Fibroblast of skin of left biceps (primary cell): Measurements from ENCODE around the gene IQSEC1.

Source experiments
- DNase-seq, 2 experiments: peaks; one replicate each; pipeline ENCODE4 v3.0.0-alpha.2; 2013; ENCODE audit warnings: low read depth in 2 of 2

IQSEC1 gene

DNA sequence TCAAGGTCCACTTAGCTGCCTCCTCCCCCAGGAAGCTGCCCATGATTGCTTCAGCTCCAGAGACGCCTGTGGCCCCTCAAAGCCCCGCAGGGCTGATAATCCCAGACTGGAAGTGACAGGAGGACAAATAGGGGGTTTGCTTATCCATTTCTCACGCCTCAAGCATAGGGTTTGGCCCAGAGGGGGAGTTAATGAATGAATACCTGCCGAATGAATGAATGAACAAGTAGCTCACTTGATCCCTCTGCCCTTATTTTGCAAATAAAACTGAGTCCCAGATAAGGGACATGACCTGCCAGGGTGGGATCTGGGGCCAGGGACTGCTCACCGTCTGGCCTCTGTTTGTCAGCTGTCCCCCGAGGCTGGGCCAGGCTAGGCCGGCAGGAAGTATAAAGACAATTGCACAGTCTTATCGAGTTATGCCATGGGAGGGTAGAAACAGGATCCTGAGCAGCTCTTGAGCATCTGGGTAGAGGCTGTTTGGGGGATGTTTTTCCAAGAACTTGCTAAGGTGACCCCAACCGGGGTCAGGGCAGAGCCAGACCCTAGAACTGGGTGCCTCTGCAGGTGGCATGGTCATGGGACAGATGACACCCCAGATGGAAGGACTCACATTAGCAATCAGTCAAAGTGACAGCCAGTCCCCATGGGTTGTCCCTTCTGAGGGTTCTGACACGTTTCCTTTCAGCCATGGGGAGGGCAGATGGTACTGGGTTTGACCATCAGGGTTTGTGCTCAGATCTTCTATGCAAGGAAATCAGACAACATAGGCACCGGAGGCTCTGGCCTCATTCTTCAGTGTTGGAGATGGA lies 45.0 kb downstream of the IQSEC1 start:
- no peak for DNase-seq

DNA sequence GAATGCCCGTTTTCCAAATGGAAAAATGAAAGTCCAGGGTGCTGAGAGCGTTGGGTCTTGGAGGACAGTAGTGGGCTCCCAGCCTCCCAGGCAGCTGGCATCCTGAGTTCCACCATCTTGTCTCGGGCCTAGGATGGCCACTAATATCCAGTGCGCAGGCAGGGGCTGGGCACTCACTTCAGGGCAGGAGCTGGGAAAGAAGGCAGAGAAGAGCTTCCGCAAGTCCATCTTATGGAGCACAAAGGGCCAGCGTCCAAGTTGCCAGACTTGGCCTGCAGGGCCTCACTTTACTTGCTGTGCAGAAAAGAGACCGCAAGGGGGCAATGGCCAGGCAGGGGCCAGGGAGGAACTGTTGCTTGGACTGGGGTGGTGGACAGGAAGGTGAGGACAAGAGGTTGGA lies 46.1 kb downstream of the IQSEC1 start:
- no peak for DNase-seq

DNA sequence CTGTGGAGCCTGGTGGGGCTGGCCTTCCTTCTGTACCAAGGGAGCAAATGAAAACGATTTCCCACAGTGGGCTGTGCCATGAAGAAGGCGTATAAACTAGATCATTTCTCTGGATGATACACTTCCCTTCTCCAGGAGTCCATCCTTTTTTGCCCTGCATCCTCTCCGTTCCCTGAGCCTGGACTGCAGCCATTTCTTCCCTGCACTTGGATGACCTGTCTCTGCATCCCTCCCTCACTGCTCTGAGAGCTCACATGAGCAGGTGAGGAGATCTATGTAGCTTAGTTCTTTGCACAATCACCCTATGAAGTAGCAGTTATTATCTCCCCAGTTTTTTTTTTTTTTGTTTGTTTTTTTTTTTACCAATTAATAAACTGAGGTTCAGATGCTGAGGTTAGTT lies 46.7 kb downstream of the IQSEC1 start:
- no peak for DNase-seq

DNA sequence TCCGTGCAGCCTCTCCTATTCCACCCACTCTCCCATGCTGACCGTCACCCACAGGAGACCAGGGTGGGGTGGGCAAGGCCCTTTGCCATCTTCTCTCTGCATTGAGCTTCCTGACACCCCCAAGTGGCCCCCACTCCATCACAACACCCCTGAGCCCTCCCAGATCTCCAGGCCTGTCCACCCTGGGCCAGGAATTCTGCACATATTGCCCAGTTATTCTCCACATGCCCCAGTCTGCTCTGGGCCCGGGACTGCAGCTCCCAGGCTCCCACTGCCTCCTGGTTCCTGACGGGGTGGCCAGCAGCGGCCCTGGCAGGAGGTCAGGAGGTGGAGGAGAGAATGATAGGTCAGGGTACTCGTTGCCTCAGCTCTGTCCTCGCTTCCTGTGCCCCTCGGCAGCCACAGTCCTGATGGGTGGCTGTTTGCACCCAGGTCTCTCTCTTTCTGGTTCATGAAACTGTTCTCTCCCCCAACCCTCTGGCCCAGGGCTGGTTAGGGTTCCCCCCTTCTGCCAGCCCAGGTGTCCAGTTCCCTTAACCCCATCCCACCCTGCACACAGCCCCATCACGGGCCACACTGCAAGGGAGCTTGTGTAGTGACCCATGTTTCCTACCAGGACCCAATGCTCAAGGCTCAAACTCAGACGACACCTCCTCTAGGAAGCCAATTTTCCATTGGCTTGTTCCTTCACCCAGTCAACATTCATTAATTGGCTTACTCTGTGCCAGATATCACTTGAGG lies 47.3 kb downstream of the IQSEC1 start:
- no peak for DNase-seq

DNA sequence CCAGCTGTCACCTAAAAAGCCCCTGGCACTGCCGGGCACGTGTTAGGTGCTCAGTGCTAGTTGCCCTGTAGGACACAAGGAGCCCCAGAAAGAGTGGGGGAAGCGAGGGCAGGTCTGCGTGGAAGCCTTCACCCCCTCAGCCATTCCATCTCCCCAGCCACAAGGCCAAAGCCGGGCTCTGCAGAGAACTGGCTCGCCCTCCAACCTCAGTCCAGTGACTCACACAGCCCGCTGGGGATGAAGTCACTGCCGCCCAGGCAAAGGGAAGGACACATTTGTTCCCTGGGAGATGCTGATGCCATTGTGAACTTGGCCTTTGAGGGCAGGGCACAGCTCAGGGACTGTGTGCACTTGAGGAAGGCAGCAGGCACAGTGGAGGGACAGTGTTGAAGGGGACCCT lies 48.1 kb downstream of the IQSEC1 start:
- no peak for DNase-seq

DNA sequence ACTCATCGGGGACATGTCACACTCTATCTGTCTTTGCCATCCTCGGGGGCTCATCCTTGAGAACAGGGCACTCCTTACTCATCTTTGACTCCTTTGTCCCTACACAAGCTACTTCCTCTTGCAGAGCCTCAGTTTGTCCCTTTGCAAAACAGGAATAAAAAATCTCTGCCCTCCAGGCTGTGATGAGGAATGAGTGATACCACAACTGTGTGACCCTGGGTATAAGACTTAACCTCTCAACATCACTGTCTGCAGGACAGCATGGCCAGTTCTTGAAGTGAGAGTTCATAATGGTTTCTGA lies 48.5 kb downstream of the IQSEC1 start:
- no peak for DNase-seq

DNA sequence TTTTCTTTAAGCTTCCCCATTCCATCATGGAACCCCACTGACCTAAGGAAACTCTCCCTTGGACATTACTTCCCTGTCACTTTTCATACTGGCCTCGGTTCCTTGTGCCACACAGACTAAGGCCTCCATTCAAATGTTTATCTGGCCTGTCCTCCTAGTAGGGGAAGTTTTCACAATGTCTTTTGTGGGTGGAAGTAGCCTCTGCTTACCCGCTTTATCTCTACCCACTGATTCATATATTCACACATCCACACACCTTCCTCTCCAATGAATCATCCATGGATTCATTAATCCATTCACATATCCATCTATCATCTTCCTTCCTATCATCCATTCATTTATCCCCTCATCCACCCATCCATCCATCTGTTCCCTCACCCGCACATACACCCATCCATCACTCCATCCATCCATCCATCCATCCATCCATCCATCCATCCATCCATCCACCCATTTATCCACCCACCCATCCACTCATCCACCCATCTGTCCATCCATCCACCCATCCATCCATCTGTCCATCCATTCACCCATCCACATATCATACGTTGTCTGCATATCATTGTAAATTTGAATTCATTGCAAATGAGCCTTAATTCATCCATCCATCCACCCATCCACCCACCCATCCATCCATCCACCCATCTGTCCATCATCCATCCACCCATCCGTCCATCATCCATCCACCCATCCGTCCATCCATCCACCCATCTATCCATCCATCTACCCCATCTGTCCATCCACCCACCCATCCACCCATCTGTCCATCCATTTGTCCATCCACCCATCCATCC lies 49.1 kb downstream of the IQSEC1 start:
- DNase-seq: no peak

DNA sequence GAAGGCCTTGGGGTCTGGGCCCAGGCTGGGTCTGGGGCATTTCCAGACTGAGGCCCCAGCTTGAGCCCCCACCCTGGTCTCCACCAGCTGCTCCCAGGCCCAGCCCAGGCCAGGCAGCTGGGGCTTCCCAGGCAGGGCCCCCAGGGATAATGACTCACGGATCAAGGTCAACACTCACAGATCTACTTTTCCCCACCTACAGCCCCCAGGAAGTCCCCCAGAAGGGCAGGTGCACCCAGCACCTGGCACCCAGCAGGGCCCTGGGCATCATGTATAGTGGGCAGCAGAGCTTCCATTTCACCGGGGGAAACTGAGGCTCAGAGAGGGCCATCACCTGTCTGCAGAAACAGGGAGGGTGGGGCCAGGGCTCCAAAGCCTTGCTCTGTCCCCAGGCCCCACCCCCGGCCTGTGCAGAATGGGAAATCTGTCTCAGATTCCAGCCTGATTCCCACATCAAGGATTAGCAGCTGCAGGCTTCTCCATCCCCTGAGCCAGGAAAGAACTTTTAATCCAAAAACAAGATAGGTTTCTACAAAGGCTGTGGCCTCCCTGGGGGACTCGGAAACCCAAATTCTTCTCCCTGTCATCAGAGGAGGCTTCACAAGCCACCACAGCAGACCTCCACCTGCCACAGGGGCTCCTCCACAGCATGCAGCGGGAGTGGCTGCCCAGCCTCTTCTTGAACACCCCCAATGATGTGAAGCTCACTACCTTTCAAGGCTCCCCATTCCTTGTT lies 49.8 kb downstream of the IQSEC1 start:
- DNase-seq: no peak

DNA sequence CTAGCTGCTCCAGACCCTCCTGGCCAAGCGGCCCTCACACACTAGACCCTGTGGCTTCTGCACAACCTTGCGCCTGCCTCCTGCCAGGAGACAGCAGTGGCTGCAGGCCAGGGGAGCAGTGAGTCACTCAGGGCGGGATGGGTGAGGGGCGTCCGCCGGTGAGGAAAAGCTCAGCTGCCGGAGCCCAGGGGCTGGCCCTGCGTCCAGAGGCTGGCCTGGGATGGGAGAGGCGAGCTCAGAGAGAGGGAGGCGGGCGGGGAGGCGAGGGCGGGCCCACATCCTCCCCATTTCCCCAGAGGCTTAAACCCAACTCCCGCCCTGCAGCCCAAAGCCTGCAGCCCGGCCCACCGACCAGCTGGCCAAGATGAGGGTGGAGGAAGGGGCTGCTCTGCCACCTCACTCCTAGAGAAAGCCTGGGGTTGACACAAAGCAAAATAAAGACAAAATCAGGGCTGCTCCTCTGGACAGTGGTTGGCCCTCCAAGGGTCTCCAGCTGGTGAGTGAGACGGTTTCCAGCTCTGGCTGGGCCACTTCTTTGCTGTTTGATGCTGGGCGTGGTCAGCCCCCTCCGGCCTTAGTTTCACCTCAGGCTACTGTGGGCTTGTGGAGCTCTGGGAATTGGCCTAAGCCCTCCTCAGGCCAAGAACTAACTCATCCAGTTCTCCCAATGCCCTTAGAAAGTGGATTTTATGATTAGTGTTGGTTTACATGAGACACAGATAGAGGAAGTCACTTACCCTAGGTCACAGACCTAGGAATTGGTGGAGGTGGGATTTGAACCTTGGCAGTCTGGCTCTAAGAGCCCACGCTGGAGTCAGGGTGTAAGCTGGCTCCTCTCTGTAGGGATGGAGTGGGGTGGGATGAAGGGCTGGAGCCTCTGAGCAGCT lies 50.6 kb downstream of the IQSEC1 start:
- peak; percentile 58 for DNase-seq

DNA sequence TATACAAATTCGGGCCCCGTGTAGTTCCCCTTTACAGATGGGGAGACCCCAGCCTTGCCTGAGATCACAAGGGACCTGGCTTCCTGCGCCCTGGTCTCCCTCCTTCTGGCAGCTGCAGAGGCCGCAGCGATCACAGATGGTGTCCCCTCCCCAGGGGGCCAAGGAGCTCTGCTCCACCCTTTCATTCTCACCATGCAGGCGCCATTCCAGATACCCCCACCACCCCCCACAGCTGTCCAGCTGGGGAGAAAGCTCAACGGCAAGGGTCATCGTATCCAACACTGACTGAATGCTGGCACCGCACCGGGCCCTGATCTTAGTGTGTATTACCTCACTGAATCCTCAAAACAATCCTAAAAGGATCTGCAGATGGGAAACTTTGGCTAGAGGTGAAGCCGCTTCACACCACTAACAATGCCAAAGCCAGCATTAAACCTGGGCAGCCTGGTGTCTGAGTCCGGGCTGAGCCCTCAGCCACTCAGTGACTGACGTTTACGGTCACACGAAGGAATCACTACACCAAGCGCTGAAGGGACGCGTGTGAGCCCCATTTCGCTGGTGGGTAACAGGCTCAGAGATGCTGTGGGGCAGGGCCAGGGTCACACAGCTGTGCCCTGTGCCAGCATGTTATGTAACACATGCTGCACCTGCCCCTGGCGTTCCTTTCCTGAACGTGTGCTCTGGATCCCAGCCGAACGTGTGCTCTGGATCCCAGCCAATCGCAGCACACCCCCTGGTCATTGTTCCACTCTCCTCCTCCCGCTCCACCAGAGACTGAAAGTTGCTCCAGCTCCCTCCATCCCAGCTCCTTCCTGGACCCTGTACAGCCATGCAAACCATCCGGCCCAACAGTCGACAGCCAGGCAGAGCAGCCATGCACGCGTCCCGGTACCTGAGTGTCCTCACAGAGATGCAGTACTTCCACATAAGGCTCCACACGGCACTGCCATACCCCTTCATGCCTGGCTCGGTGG lies 51.8 kb downstream of the IQSEC1 start:
- DNase-seq: no peak

DNA sequence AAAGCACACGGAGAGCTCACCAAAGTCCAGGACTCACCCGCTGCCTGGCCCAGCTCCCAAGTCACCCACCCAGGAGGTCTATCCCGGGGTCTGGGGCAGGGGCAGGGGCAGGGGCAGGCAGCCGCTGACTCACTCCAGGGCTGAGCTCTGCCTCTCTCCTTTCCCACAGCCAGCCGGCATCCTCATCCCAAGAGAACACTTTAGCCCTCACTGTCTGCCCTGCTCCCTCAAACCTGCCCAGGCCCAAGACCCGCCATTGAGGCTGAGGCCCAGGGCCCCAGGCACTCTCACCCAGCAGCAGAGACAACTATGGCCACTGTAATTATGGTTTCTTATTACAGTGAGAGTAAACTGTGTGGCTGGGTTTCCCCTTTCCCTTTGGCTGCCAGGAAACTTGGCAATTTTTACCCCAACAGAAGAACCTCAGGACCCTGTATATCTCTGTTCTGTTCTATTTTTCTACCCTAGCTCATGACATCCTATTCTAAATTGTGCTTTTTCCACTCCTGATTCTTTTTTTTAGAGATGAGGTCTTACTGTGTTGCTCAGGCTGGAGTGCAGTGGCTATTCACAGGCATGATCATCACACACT lies 53.0 kb downstream of the IQSEC1 start:
- DNase-seq: no peak

DNA sequence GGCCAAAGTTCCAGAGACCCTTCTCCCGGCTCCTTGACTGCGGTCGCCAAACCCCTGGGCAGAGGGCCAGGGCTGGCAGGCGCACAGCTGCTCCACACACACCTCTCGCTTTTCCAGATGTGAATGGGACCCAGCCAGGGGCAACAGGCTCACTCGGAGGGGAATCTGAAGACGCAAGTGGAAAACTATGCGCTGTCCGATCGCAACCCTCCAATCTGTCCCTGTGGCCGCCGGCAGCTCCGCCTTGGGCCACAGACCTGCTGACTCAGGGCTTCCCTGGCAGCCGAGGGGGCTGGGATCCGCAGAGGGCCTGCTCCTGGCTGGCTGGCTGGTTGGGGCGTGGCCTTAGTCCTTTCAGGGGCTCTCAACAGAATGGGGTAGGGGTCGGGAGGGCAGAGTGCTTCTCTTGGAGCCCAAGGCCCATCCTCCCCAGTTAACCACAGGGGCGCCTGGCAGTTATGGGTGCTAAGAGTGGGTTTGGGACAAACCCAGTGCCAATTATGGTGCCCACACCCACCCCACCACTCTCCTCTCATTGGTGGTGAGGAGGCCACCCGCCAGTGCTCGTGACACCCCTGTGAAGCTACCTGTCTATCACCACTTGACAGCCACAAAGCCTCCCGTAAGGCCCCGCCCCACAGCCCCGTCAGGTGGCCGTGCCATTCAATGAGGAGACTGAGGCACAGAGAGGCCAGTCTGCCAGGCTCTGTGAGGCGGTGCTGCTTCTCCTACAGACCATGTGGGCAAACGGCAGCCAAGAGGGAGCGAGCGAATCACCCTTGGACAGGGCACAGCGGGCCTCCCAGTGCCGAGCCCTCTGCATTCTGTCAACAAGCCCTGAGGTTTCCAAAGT lies 53.8 kb downstream of the IQSEC1 start:
- peak; percentile 43 to 47 for DNase-seq

DNA sequence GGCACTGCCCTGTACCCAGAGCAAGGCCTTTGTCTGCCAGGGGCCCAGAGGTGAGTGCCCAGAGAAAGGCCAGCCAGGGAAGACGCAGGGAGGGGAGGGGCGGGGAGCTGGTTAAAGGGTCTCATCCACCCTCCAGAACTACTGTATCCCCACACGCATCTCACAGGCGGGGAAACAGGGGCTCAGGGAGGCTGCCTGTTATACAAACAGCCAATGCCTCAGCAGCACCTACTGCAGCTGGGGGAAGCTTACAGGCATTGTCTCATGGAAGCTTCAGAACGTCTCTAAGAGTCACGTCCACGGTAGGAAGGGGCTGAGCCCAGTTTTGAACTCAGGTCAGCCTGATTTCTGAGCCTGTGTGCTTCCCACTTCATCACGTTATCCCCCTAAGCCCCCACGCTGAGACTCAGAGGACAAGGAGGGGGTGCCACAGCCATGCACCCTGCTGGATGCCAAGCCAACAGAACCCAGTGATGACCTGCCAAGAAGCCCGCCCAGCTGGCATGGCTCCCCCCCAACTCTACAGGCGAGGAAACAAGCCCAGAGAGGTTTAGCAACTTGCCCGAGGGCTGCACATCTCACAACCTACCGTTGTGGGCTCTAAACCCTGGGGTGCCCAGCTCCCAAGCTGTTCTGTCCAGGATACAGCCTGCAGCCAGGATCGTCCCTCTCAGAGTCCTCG lies 54.5 kb downstream of the IQSEC1 start:
- DNase-seq: no peak

DNA sequence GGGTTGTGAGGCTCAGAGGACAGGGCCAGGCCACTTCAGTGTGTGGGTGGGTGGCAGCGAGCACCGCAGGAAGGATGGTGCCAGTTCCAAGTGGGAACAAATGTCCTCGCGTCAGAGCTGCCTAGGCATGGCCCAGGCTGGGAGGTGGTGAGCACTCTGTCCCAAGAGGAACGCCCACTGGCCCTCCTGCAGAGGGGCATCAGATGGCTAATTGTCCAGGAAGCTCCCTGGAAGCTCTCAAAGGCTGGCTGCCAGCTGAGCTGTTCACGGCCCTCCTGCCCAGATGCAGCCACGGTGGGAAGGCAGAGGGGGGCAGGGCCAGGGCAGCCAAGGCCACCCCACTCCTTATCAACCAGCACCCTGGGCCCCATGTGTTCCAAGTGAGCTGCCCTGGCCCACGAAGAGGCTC lies 55.2 kb downstream of the IQSEC1 start:
- DNase-seq: no peak

DNA sequence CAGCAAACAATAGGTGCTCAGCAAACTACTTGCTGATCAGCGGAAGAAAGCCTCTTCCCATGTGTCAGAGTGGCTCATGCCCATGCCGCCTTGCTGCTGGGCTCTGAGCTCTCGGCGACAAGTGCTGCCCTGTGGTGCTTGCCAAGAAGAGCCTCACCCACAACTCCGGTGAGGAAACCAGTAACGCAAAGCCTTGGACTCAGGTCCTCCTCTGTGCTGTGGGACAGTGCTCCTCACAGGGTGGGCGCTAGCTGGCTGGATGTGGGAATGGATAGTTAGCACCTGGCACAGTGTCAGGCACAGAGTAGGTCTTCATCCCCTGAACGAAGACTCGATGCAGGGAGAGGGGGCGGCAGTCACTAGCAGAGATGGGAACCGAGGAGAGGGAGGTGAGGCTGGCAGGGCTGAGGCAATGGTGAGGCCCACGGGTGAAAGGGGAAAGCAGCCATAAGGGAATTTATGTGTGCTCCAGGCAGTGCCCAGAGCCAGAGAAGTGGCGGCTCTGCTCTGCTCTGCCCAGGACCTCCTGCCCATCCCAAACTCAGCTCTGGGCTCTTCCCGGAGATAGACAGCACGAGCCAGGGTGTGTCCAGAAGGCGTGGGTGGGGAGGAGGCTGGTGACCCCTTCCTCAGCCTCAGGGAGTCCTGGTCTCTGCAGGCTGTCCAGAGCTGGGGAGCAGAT lies 55.7 kb downstream of the IQSEC1 start:
- DNase-seq: no peak

DNA sequence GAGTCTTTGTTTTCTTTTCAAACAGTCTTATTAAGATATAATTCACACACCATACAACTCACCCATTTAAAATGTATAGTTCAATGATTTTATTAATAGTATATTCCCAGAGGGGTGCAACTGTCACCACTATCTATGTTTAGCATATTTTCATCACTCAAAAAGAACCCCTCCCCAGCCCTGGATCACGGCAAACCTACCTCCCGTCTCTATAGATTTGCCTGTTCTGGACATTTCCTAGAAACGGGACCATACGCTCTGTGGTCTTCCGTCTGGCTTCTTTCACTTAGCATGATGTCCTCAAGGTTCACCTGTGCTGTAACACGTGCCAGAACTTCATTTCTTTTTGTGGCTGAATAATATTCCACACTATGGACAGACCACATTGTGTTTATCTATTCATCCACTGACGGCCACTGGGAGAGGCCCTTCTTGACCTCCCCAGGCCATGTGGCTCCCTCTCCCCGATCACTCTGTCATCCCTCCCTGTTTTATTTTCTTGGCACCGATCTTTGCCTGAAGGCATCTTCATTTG lies 56.4 kb downstream of the IQSEC1 start:
- no peak for DNase-seq
